ENCODE results near the gene MAML1.
A peak's percentile ranks its signal among the peaks of the same experiment; 100 is the strongest.

The MAML1 gene

DNA sequence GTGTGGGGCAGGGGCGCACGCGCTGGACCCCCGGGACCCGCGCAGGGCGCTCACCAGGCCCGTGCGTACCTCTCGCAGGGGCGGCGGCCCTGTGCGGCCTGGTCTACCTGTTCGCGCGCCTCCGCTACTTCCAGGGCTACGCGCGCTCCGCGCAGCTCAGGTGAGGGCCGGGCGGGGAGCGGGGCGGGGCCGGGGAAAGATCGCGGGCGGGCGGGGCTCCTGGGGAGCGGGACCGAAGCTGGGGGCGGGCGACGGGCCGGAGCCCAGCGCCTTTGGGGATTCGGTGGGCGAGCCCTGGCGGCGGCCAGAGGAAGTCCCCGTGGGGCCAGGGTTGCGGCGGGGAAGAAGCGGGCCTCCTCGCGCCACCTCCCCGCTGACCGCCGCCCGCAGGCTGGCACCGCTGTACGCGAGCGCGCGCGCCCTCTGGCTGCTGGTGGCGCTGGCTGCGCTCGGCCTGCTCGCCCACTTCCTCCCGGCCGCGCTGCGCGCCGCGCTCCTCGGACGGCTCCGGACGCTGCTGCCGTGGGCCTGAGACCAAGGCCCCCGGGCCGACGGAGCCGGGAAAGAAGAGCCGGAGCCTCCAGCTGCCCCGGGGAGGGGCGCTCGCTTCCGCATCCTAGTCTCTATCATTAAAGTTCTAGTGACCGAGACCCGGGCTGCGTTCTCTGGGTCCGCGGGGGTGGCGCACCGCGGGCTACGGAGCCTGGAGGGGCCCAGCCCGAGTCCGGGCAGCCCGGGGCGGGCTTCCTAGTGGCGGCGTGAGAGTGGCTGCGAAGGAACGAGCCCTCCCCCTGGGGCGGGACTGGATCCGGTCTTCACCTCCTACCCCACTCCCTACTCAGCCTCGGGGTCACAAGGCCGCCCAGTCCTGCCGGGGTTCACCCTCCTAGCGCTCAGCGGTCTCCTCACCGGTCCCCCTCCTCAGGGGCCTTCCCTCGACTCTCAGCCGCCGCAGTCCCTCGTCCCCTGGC, 63.5 kb downstream of the MAML1 start:
- TF ChIP-seq, protein P1, sequence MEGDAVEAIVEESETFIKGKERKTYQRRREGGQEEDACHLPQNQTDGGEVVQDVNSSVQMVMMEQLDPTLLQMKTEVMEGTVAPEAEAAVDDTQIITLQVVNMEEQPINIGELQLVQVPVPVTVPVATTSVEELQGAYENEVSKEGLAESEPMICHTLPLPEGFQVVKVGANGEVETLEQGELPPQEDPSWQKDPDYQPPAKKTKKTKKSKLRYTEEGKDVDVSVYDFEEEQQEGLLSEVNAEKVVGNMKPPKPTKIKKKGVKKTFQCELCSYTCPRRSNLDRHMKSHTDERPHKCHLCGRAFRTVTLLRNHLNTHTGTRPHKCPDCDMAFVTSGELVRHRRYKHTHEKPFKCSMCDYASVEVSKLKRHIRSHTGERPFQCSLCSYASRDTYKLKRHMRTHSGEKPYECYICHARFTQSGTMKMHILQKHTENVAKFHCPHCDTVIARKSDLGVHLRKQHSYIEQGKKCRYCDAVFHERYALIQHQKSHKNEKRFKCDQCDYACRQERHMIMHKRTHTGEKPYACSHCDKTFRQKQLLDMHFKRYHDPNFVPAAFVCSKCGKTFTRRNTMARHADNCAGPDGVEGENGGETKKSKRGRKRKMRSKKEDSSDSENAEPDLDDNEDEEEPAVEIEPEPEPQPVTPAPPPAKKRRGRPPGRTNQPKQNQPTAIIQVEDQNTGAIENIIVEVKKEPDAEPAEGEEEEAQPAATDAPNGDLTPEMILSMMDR (IDR thresholded peaks at IDR 0.05; ENCODE audit: insufficient read depth, low read depth, low read length, missing control alignments) = peak; percentile 26
- peak overlapping the region; percentile 56 for H3K4me3 ChIP-seq (ENCODE audit: low read length)
- DNase-seq (ENCODE audit: low read depth) = peak; percentile 87

DNA sequence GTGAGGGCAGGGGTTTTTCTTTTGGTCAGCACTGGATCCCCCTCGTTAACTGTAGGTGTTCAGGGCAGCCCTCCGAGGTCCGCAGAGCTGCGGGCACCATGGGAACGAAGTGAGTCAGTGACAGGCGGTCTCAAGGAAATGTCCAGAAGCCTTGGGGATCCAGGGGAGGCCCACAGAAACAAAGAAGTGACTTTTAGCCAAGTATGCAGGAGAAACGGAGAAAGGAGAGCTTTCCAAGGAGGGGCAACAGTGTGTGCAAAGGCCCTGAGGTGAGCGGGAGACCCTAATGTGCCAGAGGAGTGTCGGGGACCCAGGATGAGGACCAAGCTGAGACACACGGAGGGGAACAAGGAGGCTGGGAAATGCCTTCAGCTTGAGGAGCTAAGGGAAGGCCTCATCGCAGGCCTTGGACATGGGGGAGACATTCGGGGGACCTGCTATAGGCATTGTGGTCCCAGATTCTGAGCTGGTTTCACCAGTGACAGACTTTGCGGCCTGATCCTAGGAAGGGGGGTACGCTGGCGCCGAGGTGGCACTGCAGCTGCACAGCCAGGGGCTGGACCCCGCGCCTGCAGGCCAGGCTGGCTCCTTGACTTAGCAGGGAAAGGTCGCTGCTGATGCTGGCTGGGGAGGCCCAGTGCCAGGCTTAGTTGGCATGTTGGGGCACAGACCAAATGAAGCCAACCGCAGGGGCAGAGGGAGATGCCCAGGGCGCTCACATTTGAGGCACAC, 64.4 kb downstream of the MAML1 start:
- TF ChIP-seq, protein P1 (IDR thresholded peaks at IDR 0.05; ENCODE audit: insufficient read depth, low read depth, low read length, missing control alignments) = no peak
- H3K4me3 ChIP-seq (ENCODE audit: low read length) = no peak overlapping the region
- DNase-seq (ENCODE audit: low read depth) = no peak

DNA sequence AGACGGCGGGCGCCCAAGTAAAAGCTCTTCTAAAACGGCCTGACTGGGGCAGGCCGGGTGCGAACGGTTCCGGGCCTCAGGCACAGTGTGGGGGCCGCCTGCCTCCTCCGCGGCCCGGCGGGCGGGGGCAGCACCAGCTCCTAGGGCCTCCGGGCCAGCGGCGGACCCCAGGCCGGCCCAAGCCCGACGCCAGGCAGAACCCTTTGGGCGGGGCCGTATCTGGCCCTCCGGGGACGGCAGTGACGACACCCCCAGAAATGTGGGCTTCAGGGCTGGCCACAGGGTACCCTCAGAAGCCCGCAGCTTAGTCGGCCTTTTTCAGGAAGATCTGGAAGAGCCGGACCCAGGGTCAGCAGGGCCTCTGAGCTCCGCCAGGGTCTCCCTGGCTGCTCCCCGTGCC, 65.1 kb downstream of the MAML1 start:
- TF ChIP-seq, protein P1 (IDR thresholded peaks at IDR 0.05; ENCODE audit: insufficient read depth, low read depth, low read length, missing control alignments) = no peak
- no peak for DNase-seq (ENCODE audit: low read depth)
- H3K4me3 ChIP-seq (ENCODE audit: low read length) = no peak overlapping the region

DNA sequence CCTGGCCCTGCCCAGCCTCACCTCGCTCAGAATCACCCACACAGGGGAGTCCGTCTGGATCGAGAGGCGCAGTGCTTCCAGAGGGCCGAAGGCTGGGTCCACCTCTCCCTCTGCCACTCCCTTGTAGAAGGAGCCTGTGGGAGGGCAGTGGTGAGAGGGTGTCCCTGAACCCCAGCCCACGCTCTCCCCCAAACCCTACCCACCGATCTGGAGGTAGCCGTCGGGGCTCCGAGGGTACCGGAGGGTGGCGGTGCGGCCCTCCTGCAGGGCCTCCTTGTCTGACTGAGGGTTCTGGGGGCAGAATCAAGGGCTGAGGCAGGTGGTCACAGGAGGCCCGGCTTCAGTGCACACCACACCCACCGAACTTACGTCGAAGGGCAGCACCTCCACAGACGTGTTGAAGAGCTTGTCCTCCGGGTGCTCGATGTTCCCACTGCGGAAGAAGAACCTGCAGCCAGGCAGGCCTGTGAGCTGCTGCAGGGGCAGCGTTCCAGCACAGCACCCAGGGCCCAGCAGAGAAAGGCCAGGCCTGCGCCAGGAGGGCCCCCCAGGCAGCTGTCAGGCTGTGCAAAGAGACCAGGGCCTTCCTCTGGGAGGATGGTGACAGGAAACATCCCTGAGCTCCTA, 65.6 kb downstream of the MAML1 start:
- no peak for DNase-seq (ENCODE audit: low read depth)
- TF ChIP-seq, protein P1 (IDR thresholded peaks at IDR 0.05; ENCODE audit: insufficient read depth, low read depth, low read length, missing control alignments) = no peak
- H3K4me3 ChIP-seq (ENCODE audit: low read length) = no peak overlapping the region

DNA sequence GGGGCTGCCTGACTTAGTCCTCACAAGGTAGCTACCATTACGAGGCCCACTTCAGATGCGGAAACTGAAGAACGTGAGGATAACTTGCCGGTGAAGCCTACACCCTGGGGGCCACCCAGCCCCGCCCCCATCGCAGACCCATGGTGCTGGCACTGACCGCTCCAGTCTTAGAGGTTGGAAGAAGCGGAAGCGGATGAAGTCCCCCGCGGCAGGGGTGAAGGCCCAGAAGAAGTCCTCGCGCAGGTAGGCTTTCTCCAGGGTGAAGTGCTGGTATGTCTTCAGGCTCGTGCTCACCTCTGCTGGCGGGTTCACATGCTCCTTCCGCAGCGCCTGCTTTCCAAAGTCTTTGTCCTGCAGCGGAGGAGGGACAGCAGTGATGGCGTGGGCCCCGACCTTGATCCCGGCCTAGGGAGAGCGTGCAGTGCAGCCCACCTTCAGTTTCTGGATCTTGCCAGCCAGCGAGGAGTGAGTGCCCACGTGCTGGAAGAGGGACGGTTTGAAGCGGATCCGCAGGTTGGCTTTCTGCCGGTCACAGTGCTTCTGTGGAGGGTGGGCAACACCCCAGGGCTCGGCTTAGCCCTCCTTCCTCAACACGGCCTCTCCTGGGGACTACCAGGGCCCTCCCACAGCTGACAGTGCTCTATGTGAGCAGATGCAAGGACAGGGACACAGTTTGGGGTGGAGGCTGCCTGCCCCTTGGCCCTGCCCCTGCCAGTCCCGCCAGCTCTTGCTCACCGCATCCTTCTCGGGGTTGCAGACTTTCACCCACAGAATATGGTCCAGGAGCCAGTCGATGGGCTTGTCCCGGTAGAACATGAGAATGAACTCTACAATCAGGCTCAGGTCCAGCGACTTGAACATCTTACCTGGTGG, 66.4 kb downstream of the MAML1 start:
- no peak overlapping the region for H3K4me3 ChIP-seq (ENCODE audit: low read length)
- DNase-seq (ENCODE audit: low read depth) = no peak
- TF ChIP-seq, protein P1 (IDR thresholded peaks at IDR 0.05; ENCODE audit: insufficient read depth, low read depth, low read length, missing control alignments) = no peak

DNA sequence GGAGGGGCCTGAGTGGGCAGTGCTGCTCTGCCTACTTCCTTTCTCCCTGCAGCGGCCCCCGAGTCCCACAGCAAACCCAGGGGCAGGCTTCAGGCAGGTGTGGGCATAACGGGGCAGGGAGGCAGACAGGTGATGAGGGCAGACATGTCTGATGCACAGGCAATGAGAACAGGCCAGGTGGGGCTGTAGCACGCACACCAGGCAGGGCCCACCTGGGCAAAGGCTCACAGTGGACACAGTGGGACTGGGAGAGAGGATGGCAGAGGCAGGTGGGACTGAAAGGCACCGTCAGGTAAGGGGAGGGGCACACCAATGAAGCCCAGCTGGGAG, 67.0 kb downstream of the MAML1 start:
- DNase-seq (ENCODE audit: low read depth) = no peak
- no peak overlapping the region for H3K4me3 ChIP-seq (ENCODE audit: low read length)
- TF ChIP-seq, protein P1 (IDR thresholded peaks at IDR 0.05; ENCODE audit: insufficient read depth, low read depth, low read length, missing control alignments) = no peak
